Measurements from ENCODE around the gene KIAA0232. TPM values are rescaled to one million over a fixed set of nuclear protein-coding genes. Genes with fewer than 3 reads are reported as not detected.

Gene KIAA0232
- total and polyA plus RNA-seq, 9 of the 15 experiments (the other 6 are each of a cell fraction or from before 2014, with no cell fraction given) = 3.5 to 17.4 (median 13.0) TPM

DNA sequence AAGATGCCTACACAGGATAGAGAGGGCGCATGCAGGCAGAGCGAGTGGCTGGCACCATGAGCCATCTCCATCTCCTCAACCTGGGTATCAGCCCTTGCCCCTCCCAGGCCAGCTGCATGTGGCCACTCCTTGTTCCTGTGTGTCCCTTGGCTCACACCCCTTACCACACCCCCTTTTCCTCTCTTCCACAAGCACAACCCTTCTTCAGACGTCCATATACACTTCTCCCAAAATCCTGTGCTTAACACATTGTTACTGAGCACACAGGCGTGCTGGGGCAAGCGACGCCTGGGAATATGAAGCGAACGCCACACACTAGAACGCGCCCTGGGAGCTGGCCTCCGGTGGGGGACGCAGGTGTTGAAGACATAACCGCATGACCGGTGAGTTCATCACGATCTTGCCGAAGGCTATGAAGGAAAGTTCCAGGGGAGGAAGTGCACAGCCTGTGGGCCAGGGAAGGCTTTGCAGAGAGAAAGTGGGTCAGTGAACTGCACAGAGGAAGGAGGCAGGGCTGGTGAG is 19.1 kb upstream of the KIAA0232 start (continued):
- TF ChIP-seq, protein P1, sequence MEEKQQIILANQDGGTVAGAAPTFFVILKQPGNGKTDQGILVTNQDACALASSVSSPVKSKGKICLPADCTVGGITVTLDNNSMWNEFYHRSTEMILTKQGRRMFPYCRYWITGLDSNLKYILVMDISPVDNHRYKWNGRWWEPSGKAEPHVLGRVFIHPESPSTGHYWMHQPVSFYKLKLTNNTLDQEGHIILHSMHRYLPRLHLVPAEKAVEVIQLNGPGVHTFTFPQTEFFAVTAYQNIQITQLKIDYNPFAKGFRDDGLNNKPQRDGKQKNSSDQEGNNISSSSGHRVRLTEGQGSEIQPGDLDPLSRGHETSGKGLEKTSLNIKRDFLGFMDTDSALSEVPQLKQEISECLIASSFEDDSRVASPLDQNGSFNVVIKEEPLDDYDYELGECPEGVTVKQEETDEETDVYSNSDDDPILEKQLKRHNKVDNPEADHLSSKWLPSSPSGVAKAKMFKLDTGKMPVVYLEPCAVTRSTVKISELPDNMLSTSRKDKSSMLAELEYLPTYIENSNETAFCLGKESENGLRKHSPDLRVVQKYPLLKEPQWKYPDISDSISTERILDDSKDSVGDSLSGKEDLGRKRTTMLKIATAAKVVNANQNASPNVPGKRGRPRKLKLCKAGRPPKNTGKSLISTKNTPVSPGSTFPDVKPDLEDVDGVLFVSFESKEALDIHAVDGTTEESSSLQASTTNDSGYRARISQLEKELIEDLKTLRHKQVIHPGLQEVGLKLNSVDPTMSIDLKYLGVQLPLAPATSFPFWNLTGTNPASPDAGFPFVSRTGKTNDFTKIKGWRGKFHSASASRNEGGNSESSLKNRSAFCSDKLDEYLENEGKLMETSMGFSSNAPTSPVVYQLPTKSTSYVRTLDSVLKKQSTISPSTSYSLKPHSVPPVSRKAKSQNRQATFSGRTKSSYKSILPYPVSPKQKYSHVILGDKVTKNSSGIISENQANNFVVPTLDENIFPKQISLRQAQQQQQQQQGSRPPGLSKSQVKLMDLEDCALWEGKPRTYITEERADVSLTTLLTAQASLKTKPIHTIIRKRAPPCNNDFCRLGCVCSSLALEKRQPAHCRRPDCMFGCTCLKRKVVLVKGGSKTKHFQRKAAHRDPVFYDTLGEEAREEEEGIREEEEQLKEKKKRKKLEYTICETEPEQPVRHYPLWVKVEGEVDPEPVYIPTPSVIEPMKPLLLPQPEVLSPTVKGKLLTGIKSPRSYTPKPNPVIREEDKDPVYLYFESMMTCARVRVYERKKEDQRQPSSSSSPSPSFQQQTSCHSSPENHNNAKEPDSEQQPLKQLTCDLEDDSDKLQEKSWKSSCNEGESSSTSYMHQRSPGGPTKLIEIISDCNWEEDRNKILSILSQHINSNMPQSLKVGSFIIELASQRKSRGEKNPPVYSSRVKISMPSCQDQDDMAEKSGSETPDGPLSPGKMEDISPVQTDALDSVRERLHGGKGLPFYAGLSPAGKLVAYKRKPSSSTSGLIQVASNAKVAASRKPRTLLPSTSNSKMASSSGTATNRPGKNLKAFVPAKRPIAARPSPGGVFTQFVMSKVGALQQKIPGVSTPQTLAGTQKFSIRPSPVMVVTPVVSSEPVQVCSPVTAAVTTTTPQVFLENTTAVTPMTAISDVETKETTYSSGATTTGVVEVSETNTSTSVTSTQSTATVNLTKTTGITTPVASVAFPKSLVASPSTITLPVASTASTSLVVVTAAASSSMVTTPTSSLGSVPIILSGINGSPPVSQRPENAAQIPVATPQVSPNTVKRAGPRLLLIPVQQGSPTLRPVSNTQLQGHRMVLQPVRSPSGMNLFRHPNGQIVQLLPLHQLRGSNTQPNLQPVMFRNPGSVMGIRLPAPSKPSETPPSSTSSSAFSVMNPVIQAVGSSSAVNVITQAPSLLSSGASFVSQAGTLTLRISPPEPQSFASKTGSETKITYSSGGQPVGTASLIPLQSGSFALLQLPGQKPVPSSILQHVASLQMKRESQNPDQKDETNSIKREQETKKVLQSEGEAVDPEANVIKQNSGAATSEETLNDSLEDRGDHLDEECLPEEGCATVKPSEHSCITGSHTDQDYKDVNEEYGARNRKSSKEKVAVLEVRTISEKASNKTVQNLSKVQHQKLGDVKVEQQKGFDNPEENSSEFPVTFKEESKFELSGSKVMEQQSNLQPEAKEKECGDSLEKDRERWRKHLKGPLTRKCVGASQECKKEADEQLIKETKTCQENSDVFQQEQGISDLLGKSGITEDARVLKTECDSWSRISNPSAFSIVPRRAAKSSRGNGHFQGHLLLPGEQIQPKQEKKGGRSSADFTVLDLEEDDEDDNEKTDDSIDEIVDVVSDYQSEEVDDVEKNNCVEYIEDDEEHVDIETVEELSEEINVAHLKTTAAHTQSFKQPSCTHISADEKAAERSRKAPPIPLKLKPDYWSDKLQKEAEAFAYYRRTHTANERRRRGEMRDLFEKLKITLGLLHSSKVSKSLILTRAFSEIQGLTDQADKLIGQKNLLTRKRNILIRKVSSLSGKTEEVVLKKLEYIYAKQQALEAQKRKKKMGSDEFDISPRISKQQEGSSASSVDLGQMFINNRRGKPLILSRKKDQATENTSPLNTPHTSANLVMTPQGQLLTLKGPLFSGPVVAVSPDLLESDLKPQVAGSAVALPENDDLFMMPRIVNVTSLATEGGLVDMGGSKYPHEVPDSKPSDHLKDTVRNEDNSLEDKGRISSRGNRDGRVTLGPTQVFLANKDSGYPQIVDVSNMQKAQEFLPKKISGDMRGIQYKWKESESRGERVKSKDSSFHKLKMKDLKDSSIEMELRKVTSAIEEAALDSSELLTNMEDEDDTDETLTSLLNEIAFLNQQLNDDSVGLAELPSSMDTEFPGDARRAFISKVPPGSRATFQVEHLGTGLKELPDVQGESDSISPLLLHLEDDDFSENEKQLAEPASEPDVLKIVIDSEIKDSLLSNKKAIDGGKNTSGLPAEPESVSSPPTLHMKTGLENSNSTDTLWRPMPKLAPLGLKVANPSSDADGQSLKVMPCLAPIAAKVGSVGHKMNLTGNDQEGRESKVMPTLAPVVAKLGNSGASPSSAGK (IDR thresholded peaks at IDR 0.05) = peak; percentile 75; the same call in 1 of the 2 replicates
- no peak for TF ChIP-seq NR3C1 (CRISPR knock-in tag; IDR thresholded peaks at IDR 0.05)
- no peak for TF ChIP-seq CREM (IDR thresholded peaks at IDR 0.05; ENCODE audit: low read depth)
- peak; percentile 78 for TF ChIP-seq JUND (IDR thresholded peaks at IDR 0.05; ENCODE audit: borderline replicate concordance, low read depth, low read length)
- TF ChIP-seq JUND (tag; IDR thresholded peaks at IDR 0.05; ENCODE audit: borderline replicate concordance, low read depth, low read length) = peak; percentile 47; the same call in 1 of the 3 replicates
- no peak for TF ChIP-seq HNRNPLL (IDR thresholded peaks at IDR 0.05; ENCODE audit: low read depth, low read length, poor library complexity, severe bottlenecking)
- TF ChIP-seq, protein P2, sequence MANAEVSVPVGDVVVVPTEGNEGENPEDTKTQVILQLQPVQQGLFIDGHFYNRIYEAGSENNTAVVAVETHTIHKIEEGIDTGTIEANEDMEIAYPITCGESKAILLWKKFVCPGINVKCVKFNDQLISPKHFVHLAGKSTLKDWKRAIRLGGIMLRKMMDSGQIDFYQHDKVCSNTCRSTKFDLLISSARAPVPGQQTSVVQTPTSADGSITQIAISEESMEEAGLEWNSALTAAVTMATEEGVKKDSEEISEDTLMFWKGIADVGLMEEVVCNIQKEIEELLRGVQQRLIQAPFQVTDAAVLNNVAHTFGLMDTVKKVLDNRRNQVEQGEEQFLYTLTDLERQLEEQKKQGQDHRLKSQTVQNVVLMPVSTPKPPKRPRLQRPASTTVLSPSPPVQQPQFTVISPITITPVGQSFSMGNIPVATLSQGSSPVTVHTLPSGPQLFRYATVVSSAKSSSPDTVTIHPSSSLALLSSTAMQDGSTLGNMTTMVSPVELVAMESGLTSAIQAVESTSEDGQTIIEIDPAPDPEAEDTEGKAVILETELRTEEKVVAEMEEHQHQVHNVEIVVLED (CRISPR knock-in tag; IDR thresholded peaks at IDR 0.05) = no peak
- TF ChIP-seq RBM15 (IDR thresholded peaks at IDR 0.05; ENCODE audit: insufficient read depth, low read length) = no peak
- TF ChIP-seq CBX1 (IDR thresholded peaks at IDR 0.05; ENCODE audit: low read depth) = no peak
- no peak for TF ChIP-seq ZNF224 (CRISPR knock-in tag; IDR thresholded peaks at IDR 0.05)
- TF ChIP-seq, protein P3, sequence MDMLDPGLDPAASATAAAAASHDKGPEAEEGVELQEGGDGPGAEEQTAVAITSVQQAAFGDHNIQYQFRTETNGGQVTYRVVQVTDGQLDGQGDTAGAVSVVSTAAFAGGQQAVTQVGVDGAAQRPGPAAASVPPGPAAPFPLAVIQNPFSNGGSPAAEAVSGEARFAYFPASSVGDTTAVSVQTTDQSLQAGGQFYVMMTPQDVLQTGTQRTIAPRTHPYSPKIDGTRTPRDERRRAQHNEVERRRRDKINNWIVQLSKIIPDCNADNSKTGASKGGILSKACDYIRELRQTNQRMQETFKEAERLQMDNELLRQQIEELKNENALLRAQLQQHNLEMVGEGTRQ (CRISPR knock-in tag; IDR thresholded peaks at IDR 0.05) = no peak
- no peak for TF ChIP-seq MAFG (tag; conservative IDR thresholded peaks at IDR 0.05)
- TF ChIP-seq SOX6 (IDR thresholded peaks at IDR 0.05) = 0 out of 2 replicates have a peak, but pooled peaks have one; percentile 18
- TF ChIP-seq NFIX (CRISPR knock-in tag; IDR thresholded peaks at IDR 0.05; ENCODE audit: low read depth) = no peak
- peak; percentile 91 for TF ChIP-seq L3MBTL2 (IDR thresholded peaks at IDR 0.05)
- TF ChIP-seq ELF2 (CRISPR knock-in tag; IDR thresholded peaks at IDR 0.05) = no peak

All from K562 (cell line).